HG03097 (cell line): ENCODE results near the gene WWOX.

ENCODE experiments used
- ATAC-seq: cut with Tn5 transposase; IDR thresholded peaks from one replicate; pipeline ENCODE4 v1.9.1; 2021; ENCODE audit not compliant: unreplicated experiment, low FRiP score

WWOX gene

GRCh38 chr16:78140818-78141466 lies 41.5 kb downstream of the WWOX start:
- no peak for ATAC-seq

- no peak for ATAC-seq
Measured at GRCh38 chr16:78142788-78143187, 43.3 kb downstream of the WWOX start.

GRCh38 chr16:78146807-78147206 lies 47.4 kb downstream of the WWOX start:
- ATAC-seq, result no peak

GRCh38 chr16:78147911-78148401 lies 48.5 kb downstream of the WWOX start:
- no peak for ATAC-seq

- no peak for ATAC-seq
Measured at GRCh38 chr16:78150233-78150632, 50.8 kb downstream of the WWOX start.

GRCh38 chr16:78154729-78155461 lies 55.4 kb downstream of the WWOX start:
- no peak for ATAC-seq

GRCh38 chr16:78155791-78156345 lies 56.4 kb downstream of the WWOX start:
- no peak for ATAC-seq

GRCh38 chr16:78161023-78161729 lies 61.7 kb downstream of the WWOX start:
- no peak for ATAC-seq

- no peak for ATAC-seq
Measured at GRCh38 chr16:78163772-78164670, 64.6 kb downstream of the WWOX start.

- ATAC-seq, result no peak
Measured at GRCh38 chr16:78170494-78170933, 71.1 kb downstream of the WWOX start.

- ATAC-seq, result no peak
Measured at GRCh38 chr16:78175287-78175686, 75.8 kb downstream of the WWOX start.

- no peak for ATAC-seq
Measured at GRCh38 chr16:78176435-78176834, 77.0 kb downstream of the WWOX start.

- ATAC-seq, result no peak
Measured at GRCh38 chr16:78177218-78177617, 77.8 kb downstream of the WWOX start.

GRCh38 chr16:78177987-78178386 lies 78.5 kb downstream of the WWOX start:
- ATAC-seq, result no peak

- ATAC-seq, result no peak
Measured at GRCh38 chr16:78179666-78180065, 80.2 kb downstream of the WWOX start.

GRCh38 chr16:78180349-78180748 lies 80.9 kb downstream of the WWOX start:
- no peak for ATAC-seq

GRCh38 chr16:78183437-78184237 lies 84.2 kb downstream of the WWOX start:
- no peak for ATAC-seq

- ATAC-seq, result no peak
Measured at GRCh38 chr16:78184238-78185183, 85.1 kb downstream of the WWOX start.
